Neural progenitor cell (in vitro differentiated cells): ENCODE data around the gene ATG16L2. TPM values are rescaled to one million over a fixed set of nuclear protein-coding genes. Genes with fewer than 3 reads are reported as not detected.
"Not testable (repeated sequence)": the region's sequence is repeated elsewhere in the genome, so short reads cannot be mapped to it uniquely, and the experiment has no call there.

ENCODE experiments used
- DNase-seq: peaks from one replicate; pipeline ENCODE4 v3.0.0-alpha.2; 2016; ENCODE audit warnings: low spot score
- H2AFZ ChIP-seq: fragments of 200-600 bp; sonication (generic); replicated peaks from 2 replicates; pipeline ENCODE4 v1.6.1; 2016; ENCODE audit warnings: antibody characterized with exemption
- H3F3A ChIP-seq: fragments of 200-600 bp; sonication (generic); 2 replicates; pipeline ENCODE4 v1.6.1; 2016; ENCODE audit warnings: antibody characterized with exemption, low read depth
- H3K27ac ChIP-seq: fragments of 200-600 bp; sonication (generic); 2 replicates; pipeline ENCODE4 v1.5.1; 2016; ENCODE audit warnings: mild to moderate bottlenecking
- H3K27me3 ChIP-seq: fragments of 200-600 bp; sonication (generic); 2 replicates; pipeline ENCODE4 v1.6.1; 2016; ENCODE audit warnings: mild to moderate bottlenecking, moderate library complexity
- H3K36me3 ChIP-seq: fragments of 200-600 bp; sonication (generic); 2 replicates; pipeline ENCODE4 v1.5.1; 2016
- H3K4me1 ChIP-seq: fragments of 200-600 bp; sonication (generic); 2 replicates; pipeline ENCODE4 v1.6.1; 2016; ENCODE audit warnings: mixed run types
- H3K4me2 ChIP-seq: fragments of 200-600 bp; sonication (generic); 2 replicates; pipeline ENCODE4 v1.6.1; 2016
- H3K4me3 ChIP-seq: fragments of 200-600 bp; sonication (generic); 2 replicates; pipeline ENCODE4 v1.5.1; 2016
- H3K79me2 ChIP-seq: fragments of 200-600 bp; sonication (generic); 2 replicates; pipeline ENCODE4 v1.6.1; 2016; ENCODE audit warnings: low read depth
- H3K9ac ChIP-seq: fragments of 200-600 bp; sonication (generic); 2 replicates; pipeline ENCODE4 v1.6.1; 2016
- H3K9me3 ChIP-seq: fragments of 200-600 bp; sonication (generic); 2 replicates; pipeline ENCODE4 v1.5.1; 2016; ENCODE audit warnings: low read depth
- H4K20me1 ChIP-seq: fragments of 200-600 bp; sonication (generic); 2 replicates; pipeline ENCODE4 v1.6.1; 2016; ENCODE audit warnings: low read depth
- H3K27ac Mint-ChIP-seq: 3 replicates; pipeline ENCODE4 v1.8.0; 2021; ENCODE audit warnings: mixed read lengths
- H3K27me3 Mint-ChIP-seq: 2 replicates; pipeline ENCODE4 v1.8.0; 2022; ENCODE audit warnings: low read depth, mild to moderate bottlenecking, inconsistent platforms, moderate library complexity, mixed read lengths; ENCODE audit not compliant: insufficient read depth
- H3K36me3 Mint-ChIP-seq: 3 replicates; pipeline ENCODE4 v1.8.0; 2021; ENCODE audit warnings: mixed read lengths
- H3K4me1 Mint-ChIP-seq: 3 replicates; pipeline ENCODE4 v1.8.0; 2021; ENCODE audit warnings: mixed read lengths
- H3K4me3 Mint-ChIP-seq: 3 replicates; pipeline ENCODE4 v1.8.0; 2021; ENCODE audit warnings: mild to moderate bottlenecking, moderate library complexity, mixed read lengths
- H3K9me3 Mint-ChIP-seq: 3 replicates; pipeline ENCODE4 v1.8.0; 2020; ENCODE audit warnings: mixed read lengths
- CTCF ChIP-seq: fragments of 200-600 bp; sonication (generic); IDR thresholded peaks from 2 replicates; pipeline ENCODE4 v1.5.1; 2017; ENCODE audit warnings: antibody characterized with exemption, mild to moderate bottlenecking
- EZH2 ChIP-seq: fragments of 200-600 bp; sonication (generic); IDR thresholded peaks from 2 replicates; pipeline ENCODE4 v1.6.1; 2017; ENCODE audit warnings: antibody characterized with exemption, mild to moderate bottlenecking, moderate library complexity
- EZH2phosphoT487 ChIP-seq: fragments of 200-600 bp; sonication (generic); IDR thresholded peaks from 2 replicates; pipeline ENCODE4 v1.6.1; 2017; ENCODE audit warnings: antibody characterized with exemption
- total RNA-seq: library from RNA; depleted of rRNA; stranded (reverse); fragments of >200 nt; gene quantifications from 2 replicates; pipeline ENCODE4 v1.2.3, GENCODE V29; 2015; ENCODE audit warnings: low replicate concordance

The ATG16L2 gene
- total RNA-seq, 1 donor from 2014 or later: 20.5 TPM

GRCh38 chr11:72826942-72827480, 12.8 kb downstream of the ATG16L2 start:
- H3K27ac ChIP-seq: no peak overlapping the region
- no peaks in the 10 kb centered on the region for H3K9me3 Mint-ChIP-seq

GRCh38 chr11:72827656-72828055, 13.4 kb downstream of the ATG16L2 start:
- not testable (repeated sequence) for H3K4me3 Mint-ChIP-seq

More at GRCh38 chr11:72826942-72827480, 12.8 kb downstream of the ATG16L2 start:
- H2AFZ ChIP-seq: no peak overlapping the region
- peaks cover 4% of the 10 kb centered on the region for H3K4me1 ChIP-seq
- H3K4me2 ChIP-seq: no peak overlapping the region
- no peaks in the 10 kb centered on the region for H3F3A ChIP-seq
- H4K20me1 ChIP-seq: no peaks in the 10 kb centered on the region
- H3K36me3 ChIP-seq: no peaks in the 10 kb centered on the region
- H3K79me2 ChIP-seq: no peaks in the 10 kb centered on the region
- Mint-ChIP-seq H3K27ac (no peak overlapping the region), H3K4me1 (peaks cover 8% of the 10 kb centered on the region), H3K4me3 (no peak overlapping the region), H3K36me3 (peaks cover 4% of the 10 kb centered on the region), H3K27me3 (peaks cover 4% of the 10 kb centered on the region)
- TF ChIP-seq EZH2phosphoT487: no peak
- TF ChIP-seq CTCF: no peak
- TF ChIP-seq EZH2: no peak
- H3K9ac ChIP-seq: no peak overlapping the region
- no peaks in the 10 kb centered on the region for H3K9me3 ChIP-seq
- no peak overlapping the region for H3K4me3 ChIP-seq
- no peak for DNase-seq
- no peaks in the 10 kb centered on the region for H3K27me3 ChIP-seq

GRCh38 chr11:72828081-72828567, 13.9 kb downstream of the ATG16L2 start:
- H3K4me3 ChIP-seq: no peak overlapping the region
- Mint-ChIP-seq H3K27ac (no peak overlapping the region), H3K4me1 (peaks cover 13% of the 10 kb centered on the region), H3K9me3 (no peaks in the 10 kb centered on the region), H3K36me3 (peaks cover 4% of the 10 kb centered on the region), H3K27me3 (peaks cover 4% of the 10 kb centered on the region), H3K4me3 (no peak overlapping the region)
- H4K20me1 ChIP-seq: no peaks in the 10 kb centered on the region
- H3F3A ChIP-seq: no peaks in the 10 kb centered on the region
- no peak overlapping the region for H3K4me2 ChIP-seq
- no peaks in the 10 kb centered on the region for H3K9me3 ChIP-seq
- no peak for DNase-seq
- no peaks in the 10 kb centered on the region for H3K36me3 ChIP-seq
- H3K9ac ChIP-seq: no peak overlapping the region
- TF ChIP-seq EZH2phosphoT487 (no peak), EZH2 (no peak), CTCF (no peak)
- H3K79me2 ChIP-seq: no peaks in the 10 kb centered on the region
- no peaks in the 10 kb centered on the region for H3K27me3 ChIP-seq
- peaks cover 4% of the 10 kb centered on the region for H3K4me1 ChIP-seq
- no peak overlapping the region for H3K27ac ChIP-seq
- H2AFZ ChIP-seq: no peak overlapping the region

More at GRCh38 chr11:72827656-72828055, 13.4 kb downstream of the ATG16L2 start:
- H3K4me1 Mint-ChIP-seq, H3K27me3 ChIP-seq, H3K27ac Mint-ChIP-seq, H3K36me3 Mint-ChIP-seq, H3K36me3 ChIP-seq, H3K4me1 ChIP-seq, H3K9me3 ChIP-seq, DNase-seq, H3K27ac ChIP-seq, H3K4me3 ChIP-seq, H4K20me1 ChIP-seq, H3K9me3 Mint-ChIP-seq, H3K9ac ChIP-seq, H3K79me2 ChIP-seq, H3F3A ChIP-seq, H2AFZ ChIP-seq, H3K27me3 Mint-ChIP-seq, H3K4me2 ChIP-seq: not testable (repeated sequence)

- Histone ChIP-seq H3K36me3 (no peaks in the 10 kb centered on the region), H3K27me3 (no peaks in the 10 kb centered on the region), H3K4me1 (peaks cover 4% of the 10 kb centered on the region), H3K4me3 (no peak overlapping the region), H3K79me2 (no peaks in the 10 kb centered on the region), H3F3A (no peaks in the 10 kb centered on the region), H3K9me3 (no peaks in the 10 kb centered on the region), H4K20me1 (no peaks in the 10 kb centered on the region), H3K9ac (no peak overlapping the region), H3K27ac (no peak overlapping the region), H3K4me2 (no peak overlapping the region), H2AFZ (no peak overlapping the region)
- DNase-seq: no peak
- H3K4me1 Mint-ChIP-seq: peaks cover 15% of the 10 kb centered on the region
- peaks cover 4% of the 10 kb centered on the region for H3K36me3 Mint-ChIP-seq
- peaks cover 4% of the 10 kb centered on the region for H3K27me3 Mint-ChIP-seq
- TF ChIP-seq CTCF: no peak
- TF ChIP-seq EZH2: no peak
- TF ChIP-seq EZH2phosphoT487: no peak
- H3K9me3 Mint-ChIP-seq: no peaks in the 10 kb centered on the region
- no peak overlapping the region for H3K4me3 Mint-ChIP-seq
- no peak overlapping the region for H3K27ac Mint-ChIP-seq
Observed at GRCh38 chr11:72828692-72829101, 14.5 kb downstream of the ATG16L2 start.
